ENCODE data around the gene ZNF518A. TPM values are rescaled to one million over a fixed set of nuclear protein-coding genes. Genes with fewer than 3 reads are reported as not detected.

The ZNF518A gene
- total RNA-seq, 2 donors from 2014 or later = 43.3 to 45.7 TPM

- TF ChIP-seq CTCF (conservative IDR thresholded peaks at IDR 0.05) = no peak
- no peak overlapping the region for H3K27ac ChIP-seq (ENCODE audit: low read depth, low read length)
- H3K36me3 Mint-ChIP-seq (ENCODE audit: low read depth) = no peaks in the 10 kb centered on the region
- 100% methylated on average over 1 of the region's 1 CpG; no CpG with 5 or more reads in 1 of the 2 experiments for WGBS, 2 experiments (ENCODE audit: insufficient coverage in 1 of 2, insufficient read length in 1 of 2)
- no peak overlapping the region for H3K27ac Mint-ChIP-seq
- no peaks in the 10 kb centered on the region for H3K9me3 Mint-ChIP-seq
- no peak overlapping the region for H3K4me3 ChIP-seq (ENCODE audit: low read length)
- no peak overlapping the region for H3K4me3 Mint-ChIP-seq
- H3K9me3 ChIP-seq (ENCODE audit: control insufficient read depth, low read length) = no peaks in the 10 kb centered on the region
- H3K36me3 ChIP-seq (ENCODE audit: control insufficient read depth, insufficient read depth, low read length) = no peaks in the 10 kb centered on the region
- DNase-seq = no peak
- H3K27me3 ChIP-seq (ENCODE audit: control insufficient read depth, insufficient read depth, low read length, poor library complexity, severe bottlenecking) = no peaks in the 10 kb centered on the region
- H3K27me3 Mint-ChIP-seq (ENCODE audit: insufficient read depth) = no peaks in the 10 kb centered on the region
- H3K4me1 ChIP-seq (ENCODE audit: control insufficient read depth, insufficient read depth, low read length) = no peaks in the 10 kb centered on the region
- no peak overlapping the region for H3K9ac ChIP-seq (ENCODE audit: extremely low read depth, low read length, poor library complexity, severe bottlenecking)
- H3K4me1 Mint-ChIP-seq = no peaks in the 10 kb centered on the region
These were observed 82.8 kb downstream of the ZNF518A start for GRCh38 chr10:96212911-96213310.

Other genes starting within 250 kb of the ZNF518A start
- gene CC2D2B, start 222.3 kb upstream of the ZNF518A start, total RNA-seq = 1 to 10 TPM in 1 of 2 donors, under 1 TPM in 1; 0.33 to 1.4 TPM
- gene CCNJ, start 86.7 kb upstream of the ZNF518A start, total RNA-seq = 10 to 100 TPM; 24.4 to 25.7 TPM
- not detected for gene BLNK, start 141.3 kb downstream of the ZNF518A start, total RNA-seq
- gene DNTT, start 174.1 kb downstream of the ZNF518A start, total RNA-seq = not detected
- gene OPALIN, start 228.7 kb downstream of the ZNF518A start, total RNA-seq = not detected

Data from endodermal cell (in vitro differentiated cells).